HEK293 (cell line): ENCODE measurements around the gene KXD1.

Experiments used
- CTCF ChIP-seq: fragments of 450-650 bp; formaldehyde crosslinking; IDR thresholded peaks from 2 replicates; pipeline ENCODE4 v1.5.1; 2016; ENCODE audit warnings: missing biosample characterization, missing genetic modification characterization
- MZF1 ChIP-seq: fragments of 450-650 bp; formaldehyde crosslinking; IDR thresholded peaks from 2 replicates; pipeline ENCODE4 v1.5.1; 2017; ENCODE audit warnings: missing biosample characterization, missing genetic modification characterization, borderline replicate concordance
- PRDM1 ChIP-seq: fragments of 450-650 bp; formaldehyde crosslinking; IDR thresholded peaks from 2 replicates; pipeline ENCODE4; 2016; ENCODE audit warnings: missing biosample characterization, missing genetic modification characterization
- SP2 ChIP-seq: fragments of 450-650 bp; formaldehyde crosslinking; IDR thresholded peaks from 2 replicates; pipeline ENCODE4 v1.5.1; 2016; ENCODE audit warnings: missing biosample characterization, missing genetic modification characterization
- ZBTB21 ChIP-seq: fragments of 450-650 bp; formaldehyde crosslinking; IDR thresholded peaks from 2 replicates; pipeline ENCODE4 v1.5.1; 2017; ENCODE audit warnings: missing biosample characterization, missing genetic modification characterization
- ZNF16 ChIP-seq: fragments of 450-650 bp; formaldehyde crosslinking; IDR thresholded peaks from 2 replicates; pipeline ENCODE4 v1.5.1; 2016; ENCODE audit warnings: low read depth, missing biosample characterization, missing genetic modification characterization
- ZNF239 ChIP-seq: fragments of 450-650 bp; formaldehyde crosslinking; IDR thresholded peaks from 2 replicates; pipeline ENCODE4 v1.5.1; 2016; ENCODE audit warnings: missing biosample characterization, missing genetic modification characterization
- ZNF274 ChIP-seq, 2 experiments: fragments of 200-500 bp in 1 of 2; fragments of 450-650 bp in 1 of 2; sonication (Bioruptor generic) in 1 of 2; formaldehyde crosslinking in 1 of 2; IDR thresholded peaks; 2 replicates each; pipeline versions ENCODE4 v1.5.1 to v1.6.1; 2014 to 2016; ENCODE audit warnings: borderline replicate concordance in 1 of 2, inconsistent platforms in 1 of 2, low read length in 1 of 2, missing biosample characterization in 1 of 2, missing genetic modification characterization in 1 of 2
- ZNF341 ChIP-seq: fragments of 450-650 bp; formaldehyde crosslinking; IDR thresholded peaks from 2 replicates; pipeline ENCODE4; 2016; ENCODE audit warnings: low read depth, missing biosample characterization, missing genetic modification characterization
- ZNF529 ChIP-seq: fragments of 450-650 bp; formaldehyde crosslinking; IDR thresholded peaks from 2 replicates; pipeline ENCODE4 v1.5.1; 2017; ENCODE audit warnings: missing genetic modification characterization, missing biosample characterization; ENCODE audit not compliant: insufficient replicate concordance
- ZNF837 ChIP-seq: fragments of 450-650 bp; formaldehyde crosslinking; IDR thresholded peaks from 2 replicates; pipeline ENCODE4 v1.5.1; 2016; ENCODE audit warnings: missing biosample characterization, missing genetic modification characterization
- ZXDB ChIP-seq: fragments of 450-650 bp; formaldehyde crosslinking; IDR thresholded peaks from 2 replicates; pipeline ENCODE4 v1.5.1; 2016; ENCODE audit warnings: missing biosample characterization, missing genetic modification characterization
- TF ChIP-seq, protein P1 (sequence below): fragments of 450-650 bp; formaldehyde crosslinking; IDR thresholded peaks from 2 replicates; pipeline ENCODE4 v1.5.1; 2016; ENCODE audit warnings: missing biosample characterization, missing genetic modification characterization

DNA sequence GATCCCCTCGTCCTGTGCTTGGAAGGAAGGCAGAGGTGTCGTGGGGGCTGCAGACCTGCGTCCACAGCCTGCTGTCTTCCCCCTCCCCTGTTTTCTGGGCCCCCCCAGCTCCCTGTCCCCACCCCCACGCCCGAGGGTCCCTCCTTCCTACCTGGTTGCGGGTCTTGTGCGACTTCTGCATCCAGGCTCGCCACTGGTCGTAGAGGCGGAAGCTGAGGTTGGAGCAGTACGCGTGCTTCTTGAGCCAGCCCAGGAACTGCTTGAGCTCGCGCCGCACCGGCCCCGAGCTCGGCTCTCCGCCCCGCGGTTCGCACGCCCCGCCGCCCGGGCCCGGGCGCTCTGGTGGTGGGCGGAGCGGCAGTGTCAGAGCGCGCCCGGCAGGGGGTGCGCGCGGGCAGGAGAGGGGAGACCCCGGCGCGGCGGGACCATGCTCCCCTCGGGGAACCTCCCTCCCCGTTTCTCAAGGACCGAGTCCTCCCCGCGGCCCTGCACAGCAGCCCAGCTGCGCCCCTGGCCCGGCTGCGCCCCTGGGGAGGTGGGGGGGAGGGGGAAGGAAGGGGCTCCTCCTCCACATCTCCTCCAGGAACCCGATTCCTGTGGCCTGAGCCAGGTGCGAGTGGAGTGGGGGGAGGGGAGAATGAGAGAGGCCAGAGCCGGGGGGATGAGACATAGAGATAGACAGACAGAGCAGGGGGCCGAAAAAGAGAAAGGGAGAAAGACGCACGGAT, 36.6 kb downstream of the KXD1 start:
- TF ChIP-seq ZNF274 (IDR thresholded peaks at IDR 0.05; ENCODE audit: low read length) (no peak), ZNF274 (tag by site-specific recombination; IDR thresholded peaks at IDR 0.05; ENCODE audit: borderline replicate concordance) (no peak), CTCF (tag by site-specific recombination) (peak; percentile 63), ZXDB (tag by site-specific recombination) (peak; percentile 38; the same call in 1 of the 2 replicates), PRDM1 (peak; percentile 55), MZF1 (tag by site-specific recombination) (no peak), ZNF341 (peak; percentile 44; the same call in 1 of the 2 replicates), SP2 (tag by site-specific recombination) (peak; percentile 78), ZNF16 (tag by site-specific recombination) (no peak), ZNF529 (no peak), ZNF837 (tag by site-specific recombination) (no peak), ZNF239 (tag by site-specific recombination) (no peak), ZBTB21 (tag by site-specific recombination) (no peak)
- TF ChIP-seq, protein P1, sequence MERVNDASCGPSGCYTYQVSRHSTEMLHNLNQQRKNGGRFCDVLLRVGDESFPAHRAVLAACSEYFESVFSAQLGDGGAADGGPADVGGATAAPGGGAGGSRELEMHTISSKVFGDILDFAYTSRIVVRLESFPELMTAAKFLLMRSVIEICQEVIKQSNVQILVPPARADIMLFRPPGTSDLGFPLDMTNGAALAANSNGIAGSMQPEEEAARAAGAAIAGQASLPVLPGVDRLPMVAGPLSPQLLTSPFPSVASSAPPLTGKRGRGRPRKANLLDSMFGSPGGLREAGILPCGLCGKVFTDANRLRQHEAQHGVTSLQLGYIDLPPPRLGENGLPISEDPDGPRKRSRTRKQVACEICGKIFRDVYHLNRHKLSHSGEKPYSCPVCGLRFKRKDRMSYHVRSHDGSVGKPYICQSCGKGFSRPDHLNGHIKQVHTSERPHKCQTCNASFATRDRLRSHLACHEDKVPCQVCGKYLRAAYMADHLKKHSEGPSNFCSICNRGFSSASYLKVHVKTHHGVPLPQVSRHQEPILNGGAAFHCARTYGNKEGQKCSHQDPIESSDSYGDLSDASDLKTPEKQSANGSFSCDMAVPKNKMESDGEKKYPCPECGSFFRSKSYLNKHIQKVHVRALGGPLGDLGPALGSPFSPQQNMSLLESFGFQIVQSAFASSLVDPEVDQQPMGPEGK = peak; percentile 80
